GM12874 (cell line): ENCODE data around the gene C12orf43.

Source experiments
- TF ChIP-seq, protein P1 (sequence below): IDR thresholded peaks from 2 replicates; pipeline ENCODE4 v1.5.1; 2011; ENCODE audit warnings: low read depth, mild to moderate bottlenecking, control low read depth, low read length, moderate library complexity; ENCODE audit not compliant: insufficient read depth

C12orf43 gene

GRCh38 chr12:120965534-120966091 is 50.7 kb downstream of the C12orf43 start:
- TF ChIP-seq, protein P1, sequence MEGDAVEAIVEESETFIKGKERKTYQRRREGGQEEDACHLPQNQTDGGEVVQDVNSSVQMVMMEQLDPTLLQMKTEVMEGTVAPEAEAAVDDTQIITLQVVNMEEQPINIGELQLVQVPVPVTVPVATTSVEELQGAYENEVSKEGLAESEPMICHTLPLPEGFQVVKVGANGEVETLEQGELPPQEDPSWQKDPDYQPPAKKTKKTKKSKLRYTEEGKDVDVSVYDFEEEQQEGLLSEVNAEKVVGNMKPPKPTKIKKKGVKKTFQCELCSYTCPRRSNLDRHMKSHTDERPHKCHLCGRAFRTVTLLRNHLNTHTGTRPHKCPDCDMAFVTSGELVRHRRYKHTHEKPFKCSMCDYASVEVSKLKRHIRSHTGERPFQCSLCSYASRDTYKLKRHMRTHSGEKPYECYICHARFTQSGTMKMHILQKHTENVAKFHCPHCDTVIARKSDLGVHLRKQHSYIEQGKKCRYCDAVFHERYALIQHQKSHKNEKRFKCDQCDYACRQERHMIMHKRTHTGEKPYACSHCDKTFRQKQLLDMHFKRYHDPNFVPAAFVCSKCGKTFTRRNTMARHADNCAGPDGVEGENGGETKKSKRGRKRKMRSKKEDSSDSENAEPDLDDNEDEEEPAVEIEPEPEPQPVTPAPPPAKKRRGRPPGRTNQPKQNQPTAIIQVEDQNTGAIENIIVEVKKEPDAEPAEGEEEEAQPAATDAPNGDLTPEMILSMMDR = no peak

GRCh38 chr12:120964298-120964697 is 52.0 kb downstream of the C12orf43 start:
- TF ChIP-seq, protein P1 = no peak

GRCh38 chr12:120962532-120963020 is 53.7 kb downstream of the C12orf43 start:
- TF ChIP-seq, protein P1 = no peak

- TF ChIP-seq, protein P1 = no peak
These were observed 54.4 kb downstream of the C12orf43 start for GRCh38 chr12:120961604-120962531.

- TF ChIP-seq, protein P1 = no peak
These were observed 55.6 kb downstream of the C12orf43 start for GRCh38 chr12:120960657-120961056.

DNA sequence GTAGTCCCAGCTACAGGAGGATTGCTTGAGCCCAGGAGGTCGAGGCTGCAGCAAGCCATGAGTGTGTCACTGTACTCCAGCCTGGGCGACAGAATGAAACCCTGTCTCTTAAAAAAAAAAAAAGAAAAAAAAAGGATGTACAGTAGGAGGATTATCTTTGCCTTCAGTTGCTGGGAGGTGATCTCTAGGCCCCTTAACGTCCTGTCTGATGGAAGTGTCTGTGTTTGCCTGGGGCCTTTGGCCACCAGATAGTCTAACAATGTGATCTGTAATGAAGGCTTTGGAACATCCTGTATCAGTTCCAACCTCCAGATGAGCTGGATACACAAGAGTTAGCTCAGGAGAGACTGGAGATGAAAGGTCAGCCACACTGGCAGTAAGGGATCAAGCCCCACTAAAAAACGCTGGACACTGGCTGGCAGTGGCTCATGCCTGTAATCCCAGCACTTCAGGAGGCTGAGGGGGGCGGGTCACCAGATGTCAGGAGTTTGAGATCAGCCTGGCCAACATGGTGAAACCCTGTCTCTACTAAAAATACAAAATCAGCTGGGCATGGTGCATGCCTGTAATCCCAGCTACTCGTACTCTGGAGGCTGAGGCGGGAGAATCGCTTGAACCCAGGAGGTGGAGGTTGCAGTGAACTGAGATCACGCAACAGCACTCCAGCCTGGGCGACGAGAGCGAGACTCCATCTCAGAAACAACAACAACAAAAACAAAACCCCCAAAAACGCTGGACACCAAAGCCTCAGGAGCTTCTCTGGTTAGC is 57.0 kb downstream of the C12orf43 start:
- TF ChIP-seq, protein P1 = no peak
